BE2C (cell line): ENCODE measurements around the gene SERPINI1.

Experiments used
- DNase-seq: peaks from one replicate; pipeline ENCODE4 v3.0.0-alpha.2; 2020
- H3K27me3 ChIP-seq: fragments of 250-450 bp; sonication (Bioruptor Pico); 2 replicates; pipeline ENCODE4 v1.5.1; 2020; ENCODE audit warnings: mild to moderate bottlenecking
- H3K36me3 ChIP-seq: fragments of 250-450 bp; sonication (Bioruptor Pico); 2 replicates; pipeline ENCODE4 v1.5.1; 2020; ENCODE audit warnings: mild to moderate bottlenecking
- H3K4me1 ChIP-seq: fragments of 250-450 bp; sonication (Bioruptor Pico); 2 replicates; pipeline ENCODE4 v1.5.1; 2020
- H3K4me3 ChIP-seq: 2 replicates; pipeline ENCODE4 v1.5.1; 2011; ENCODE audit warnings: low read depth, low read length
- H3K9me3 ChIP-seq: fragments of 250-450 bp; sonication (Bioruptor Pico); 2 replicates; pipeline ENCODE4 v1.5.1; 2020
- CTCF ChIP-seq: IDR thresholded peaks from 2 replicates; pipeline ENCODE4 v1.5.1; 2012; ENCODE audit warnings: mild to moderate bottlenecking, low read depth, low read length

Gene SERPINI1

DNA sequence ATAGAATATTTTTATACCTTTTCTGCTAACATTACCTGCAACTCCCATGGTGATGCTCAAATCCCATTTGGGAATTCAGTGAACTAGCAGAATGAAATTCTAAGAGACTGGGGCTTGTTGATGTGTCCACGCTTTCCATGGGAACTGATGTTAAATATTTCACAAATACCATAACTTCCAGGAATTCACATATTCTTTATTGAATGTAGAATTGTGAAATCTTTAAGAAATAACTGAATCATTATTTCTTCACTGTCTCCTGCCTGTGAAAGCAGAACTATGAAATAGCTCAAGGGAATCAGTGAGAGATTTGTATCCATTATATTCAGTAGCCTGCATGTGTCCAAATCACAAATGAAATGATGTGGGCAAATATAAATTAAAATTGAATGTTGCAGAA lies 130.8 kb downstream of the SERPINI1 start:
- H3K27me3 ChIP-seq, result no peaks in the 10 kb centered on the region
- no peaks in the 10 kb centered on the region for H3K4me1 ChIP-seq
- no peak for TF ChIP-seq CTCF
- DNase-seq, result no peak
- H3K4me3 ChIP-seq, result no peak overlapping the region
- no peaks in the 10 kb centered on the region for H3K9me3 ChIP-seq
- H3K36me3 ChIP-seq, result no peaks in the 10 kb centered on the region

GRCh38 chr3:167867981-167868380 lies 132.5 kb downstream of the SERPINI1 start:
- no peak for TF ChIP-seq CTCF
- no peaks in the 10 kb centered on the region for H3K36me3 ChIP-seq
- no peaks in the 10 kb centered on the region for H3K27me3 ChIP-seq
- no peaks in the 10 kb centered on the region for H3K4me1 ChIP-seq
- DNase-seq, result no peak
- H3K9me3 ChIP-seq, result no peaks in the 10 kb centered on the region
- H3K4me3 ChIP-seq, result no peak overlapping the region

DNA sequence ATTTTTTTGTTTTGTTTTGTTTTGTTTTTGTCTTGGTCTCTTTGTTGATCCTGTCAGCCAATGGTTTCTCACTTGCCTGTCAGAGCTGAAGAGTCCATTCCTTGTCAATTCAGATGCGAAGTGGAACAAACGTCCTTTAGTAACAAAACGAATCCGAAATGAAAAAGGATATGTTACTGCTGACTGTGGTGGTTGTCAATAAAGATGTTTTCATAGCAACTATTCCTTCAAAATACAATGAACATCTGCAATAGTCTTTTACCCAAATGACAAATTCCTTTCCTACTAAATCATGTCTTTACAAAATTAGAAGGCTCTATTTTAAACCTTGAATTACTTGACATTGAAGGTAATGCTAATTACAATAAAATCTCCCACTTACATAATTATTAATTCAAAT lies 134.7 kb downstream of the SERPINI1 start:
- no peaks in the 10 kb centered on the region for H3K9me3 ChIP-seq
- no peak for DNase-seq
- H3K4me3 ChIP-seq, result no peak overlapping the region
- no peaks in the 10 kb centered on the region for H3K27me3 ChIP-seq
- H3K36me3 ChIP-seq, result no peaks in the 10 kb centered on the region
- H3K4me1 ChIP-seq, result no peaks in the 10 kb centered on the region
- TF ChIP-seq CTCF, result no peak

- no peak for DNase-seq
- no peak for TF ChIP-seq CTCF
- no peak overlapping the region for H3K4me3 ChIP-seq
- H3K36me3 ChIP-seq, result no peaks in the 10 kb centered on the region
- no peaks in the 10 kb centered on the region for H3K27me3 ChIP-seq
- H3K9me3 ChIP-seq, result no peaks in the 10 kb centered on the region
- no peaks in the 10 kb centered on the region for H3K4me1 ChIP-seq
Observed at GRCh38 chr3:167870759-167871158, 135.2 kb downstream of the SERPINI1 start.

DNA sequence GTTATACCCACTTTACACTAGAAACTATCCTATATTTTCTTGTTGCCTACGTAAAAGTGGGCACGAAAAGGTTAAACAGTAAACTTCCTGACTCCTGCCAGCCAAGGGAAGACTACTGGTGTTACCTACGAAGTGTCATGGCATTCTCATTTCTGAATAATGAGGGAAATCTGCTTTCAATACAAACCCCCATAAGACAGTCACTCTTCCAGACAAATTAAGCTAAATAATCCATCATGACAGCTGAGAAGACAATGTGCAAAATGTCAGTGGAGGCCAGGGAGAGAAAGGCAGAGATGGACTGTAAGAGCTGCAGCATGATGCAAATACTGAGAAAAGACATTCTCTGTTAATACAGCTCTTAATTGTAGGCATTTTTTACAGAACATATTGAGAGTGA lies 136.5 kb downstream of the SERPINI1 start:
- no peak for DNase-seq
- no peak overlapping the region for H3K4me3 ChIP-seq
- H3K27me3 ChIP-seq, result peaks cover 6% of the 10 kb centered on the region; the same call in 1 of the 2 replicates
- no peak for TF ChIP-seq CTCF
- H3K4me1 ChIP-seq, result no peaks in the 10 kb centered on the region
- no peaks in the 10 kb centered on the region for H3K9me3 ChIP-seq
- no peaks in the 10 kb centered on the region for H3K36me3 ChIP-seq

DNA sequence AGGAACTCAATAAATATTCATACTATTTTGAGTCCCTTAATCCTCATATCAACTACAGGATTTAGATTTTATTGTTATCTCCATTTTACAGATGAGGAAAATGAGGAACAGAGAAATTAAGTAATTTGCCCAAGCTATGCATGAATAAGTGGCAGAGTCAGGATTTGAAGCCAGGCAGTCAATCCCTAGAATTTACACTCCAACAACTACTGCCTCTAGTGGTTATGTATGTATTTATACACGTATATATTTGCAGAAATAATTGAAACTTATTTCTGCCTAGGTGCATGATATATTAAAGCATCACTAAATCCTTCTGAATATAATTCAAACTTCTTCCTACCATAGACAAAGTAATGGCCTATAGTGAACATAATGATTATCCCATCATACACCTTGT lies 137.4 kb downstream of the SERPINI1 start:
- peak; percentile 33 for TF ChIP-seq CTCF

More for the DNA sequence above, 137.4 kb downstream of the SERPINI1 start:
- peaks cover 7% of the 10 kb centered on the region; the same call in 1 of the 2 replicates for H3K27me3 ChIP-seq
- H3K4me3 ChIP-seq, result no peak overlapping the region
- DNase-seq, result no peak
- no peaks in the 10 kb centered on the region for H3K4me1 ChIP-seq
- no peaks in the 10 kb centered on the region for H3K9me3 ChIP-seq
- H3K36me3 ChIP-seq, result no peaks in the 10 kb centered on the region
